ENCODE measurements around the gene MSANTD2. TPM values are rescaled to one million over a fixed set of nuclear protein-coding genes. Genes with fewer than 3 reads are reported as not detected.

Gene MSANTD2
- total RNA-seq, 1 experiment from 2014 or later: 15.3 TPM

DNA sequence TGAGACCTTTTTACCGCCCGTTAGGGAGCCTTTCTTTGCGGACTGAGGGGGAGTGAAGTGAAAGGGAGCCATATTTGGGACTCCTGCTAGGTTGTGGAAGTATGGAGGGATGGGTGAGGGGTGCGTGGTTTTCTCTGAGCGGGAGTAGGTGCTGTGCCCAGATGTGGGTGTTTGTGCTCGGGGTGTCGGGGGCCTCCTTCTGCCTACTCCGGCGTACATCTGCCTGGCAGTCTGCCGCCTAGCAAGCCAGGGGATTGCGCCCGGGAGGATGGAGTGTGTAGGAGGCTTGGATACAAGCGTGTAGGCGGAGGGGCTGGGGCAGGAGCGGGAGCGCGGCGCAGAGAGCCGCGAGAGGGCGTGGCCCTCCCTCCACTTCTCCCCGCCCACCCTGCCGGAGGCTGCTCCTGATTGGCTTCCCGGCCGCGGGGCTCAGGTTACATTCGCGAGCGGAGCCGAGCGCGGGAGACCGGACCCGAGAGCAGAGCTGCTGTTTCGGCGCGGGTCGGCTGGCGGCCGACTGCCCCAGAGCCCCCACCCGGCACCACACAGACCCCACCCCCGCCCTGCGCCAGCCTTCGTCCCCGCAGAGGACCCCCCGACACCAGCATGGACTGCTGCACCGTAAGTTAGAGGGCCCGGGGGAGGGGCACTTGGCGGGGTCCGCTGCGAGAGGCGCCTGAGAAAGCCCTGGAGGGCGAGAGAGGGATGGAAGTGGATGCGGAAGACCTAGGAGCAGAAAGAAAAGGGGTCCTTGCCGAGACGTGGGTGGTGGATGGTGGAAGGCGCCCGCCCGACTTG is 60.5 kb downstream of the MSANTD2 start, which contains the start of gene NRGN:
TSS of gene NRGN (plus strand) at position 464 of the 798 bp plus-strand sequence. CDS start at position 607, 143 bp downstream.
- peaks cover 11% of the 10 kb centered on the region for H3K27me3 Mint-ChIP-seq (ENCODE audit: insufficient read depth, unreplicated experiment)
- H3K27ac Mint-ChIP-seq (ENCODE audit: low read depth, unreplicated experiment): no peak within 1 kb of the TSS
- intact Hi-C loops (cut with micrococcal nuclease): loop anchor here (10.0 kb wide), 1 partner anchor 55 kb away; no protein-coding TSS in a partner anchor
- H3K4me3 Mint-ChIP-seq (ENCODE audit: unreplicated experiment): peak within 1 kb of the TSS; percentile 64
- no peaks in the 10 kb centered on the region for H3K9me3 Mint-ChIP-seq (ENCODE audit: unreplicated experiment)
- H3K36me3 Mint-ChIP-seq (ENCODE audit: insufficient read depth, unreplicated experiment): no peaks in the 10 kb centered on the region
- POLR2A ChIA-PET: interaction anchor here (0.6 to 1.7 kb wide), 2 partner anchors 10 to 59 kb away, joined by 3 to 5 read pairs; no protein-coding TSS in a partner anchor
- no peaks in the 10 kb centered on the region for H3K4me1 Mint-ChIP-seq (ENCODE audit: insufficient read depth, unreplicated experiment)
- no peak for TF ChIP-seq CTCF (IDR thresholded peaks at IDR 0.05; ENCODE audit: unreplicated experiment)
- DNase-seq (ENCODE audit: unreplicated experiment): peak; percentile 93
- CTCF ChIA-PET: interaction anchor here (0.5 to 1.5 kb wide), 8 partner anchors 8 to 97 kb away, joined by 3 to 8 read pairs (median 4); no protein-coding TSS in a partner anchor
- BruUV-seq (replicated peaks): no TSS peak

DNA sequence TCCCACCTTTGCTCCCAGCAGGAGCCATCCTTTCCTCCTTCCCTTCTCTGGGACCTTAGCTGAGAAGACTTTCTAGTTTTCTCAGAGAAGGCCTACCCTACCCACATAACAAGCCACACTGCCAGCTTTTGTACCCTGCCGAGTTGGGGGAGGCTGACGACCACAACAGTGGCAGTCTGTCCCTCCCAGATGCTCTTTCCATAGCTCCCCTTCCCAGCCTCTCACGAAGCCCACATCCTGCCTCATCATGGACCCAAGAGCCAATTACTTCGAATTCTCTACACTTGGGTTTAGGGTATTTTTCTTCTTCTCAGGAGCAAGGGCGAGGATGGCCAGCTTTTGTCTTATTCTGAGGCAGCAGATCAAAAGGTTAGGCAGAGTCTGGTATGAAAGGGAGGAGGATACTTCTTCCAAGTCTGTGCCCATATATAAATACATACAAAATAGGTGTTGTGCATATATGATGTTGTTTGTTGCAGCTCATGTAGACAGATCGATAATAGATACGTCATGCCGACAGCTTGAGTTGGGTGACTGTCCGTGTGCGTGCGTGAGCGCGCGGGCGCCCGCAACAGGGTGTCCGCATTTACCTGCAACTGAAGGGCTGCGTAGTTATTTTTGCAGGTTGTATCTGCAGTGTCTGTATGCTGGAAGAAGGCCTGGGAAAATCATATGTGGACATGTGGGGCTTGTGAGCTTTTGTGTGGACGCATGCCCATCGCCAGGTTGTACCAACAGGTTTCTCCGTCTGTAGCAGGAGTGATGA is 61.3 kb downstream of the MSANTD2 start:
- H3K4me3 Mint-ChIP-seq (ENCODE audit: unreplicated experiment): peak overlapping the region; percentile 64
- no peaks in the 10 kb centered on the region for H3K4me1 Mint-ChIP-seq (ENCODE audit: insufficient read depth, unreplicated experiment)
- no peak for TF ChIP-seq CTCF (IDR thresholded peaks at IDR 0.05; ENCODE audit: unreplicated experiment)
- POLR2A ChIA-PET: interaction anchor here (0.7 to 1.7 kb wide), 2 partner anchors 23 to 60 kb away, joined by 3 to 5 read pairs; no protein-coding TSS in a partner anchor
- H3K27ac Mint-ChIP-seq (ENCODE audit: low read depth, unreplicated experiment): no peak overlapping the region
- CTCF ChIA-PET: interaction anchor here (0.5 to 1.5 kb wide), 9 partner anchors 9 to 162 kb away, joined by 3 to 8 read pairs (median 4); no protein-coding TSS in a partner anchor
- no peaks in the 10 kb centered on the region for H3K9me3 Mint-ChIP-seq (ENCODE audit: unreplicated experiment)
- intact Hi-C loops (cut with micrococcal nuclease): no loop called here
- DNase-seq (ENCODE audit: unreplicated experiment): no peak
- BruUV-seq (replicated peaks): no TSS peak
- no peaks in the 10 kb centered on the region for H3K36me3 Mint-ChIP-seq (ENCODE audit: insufficient read depth, unreplicated experiment)
- H3K27me3 Mint-ChIP-seq (ENCODE audit: insufficient read depth, unreplicated experiment): peaks cover 11% of the 10 kb centered on the region

- DNase-seq (ENCODE audit: unreplicated experiment): no peak
- TF ChIP-seq CTCF (IDR thresholded peaks at IDR 0.05; ENCODE audit: unreplicated experiment): no peak
- Mint-ChIP-seq H3K36me3 (ENCODE audit: insufficient read depth, unreplicated experiment) (no peaks in the 10 kb centered on the region), H3K4me3 (ENCODE audit: unreplicated experiment) (no peak overlapping the region), H3K27ac (ENCODE audit: low read depth, unreplicated experiment) (no peak overlapping the region), H3K4me1 (ENCODE audit: insufficient read depth, unreplicated experiment) (no peaks in the 10 kb centered on the region), H3K9me3 (ENCODE audit: unreplicated experiment) (no peaks in the 10 kb centered on the region), H3K27me3 (ENCODE audit: insufficient read depth, unreplicated experiment) (peaks cover 11% of the 10 kb centered on the region)
- CTCF ChIA-PET: interaction anchor here (1.2 to 1.6 kb wide), 2 partner anchors 24 to 69 kb away, joined by 3 to 4 read pairs; no protein-coding TSS in a partner anchor
- POLR2A ChIA-PET: no interaction called here
- BruUV-seq (replicated peaks): no TSS peak
- intact Hi-C loops (cut with micrococcal nuclease): no loop called here
These were observed 62.4 kb downstream of the MSANTD2 start for GRCh38 chr11:124737638-124738305.
